Effector memory CD8-positive, alpha-beta T cell (primary cell): ENCODE results near the gene ISG15.
A peak's percentile ranks its signal among the peaks of the same experiment; 100 is the strongest.
"Not testable (repeated sequence)": the region's sequence is repeated elsewhere in the genome, so short reads cannot be mapped to it uniquely, and the experiment has no call there.

ENCODE experiments used
- ATAC-seq: fragments of 150-1000 bp; cut with Tn5 transposase; replicated peaks from 2 replicates; pipeline ENCODE4 v1.10.0; 2021; ENCODE audit warnings: mild to moderate bottlenecking, moderate library complexity
- DNase-seq, 3 experiments: peaks; one replicate each; pipeline ENCODE4 v3.0.0; 2021
- H3K27ac Mint-ChIP-seq, 2 donors: one replicate each; pipeline ENCODE4 v1.8.0; 2022; ENCODE audit warnings: mild to moderate bottlenecking in 2 of 2, mixed read lengths in 2 of 2, moderate library complexity in 2 of 2
- H3K27me3 Mint-ChIP-seq, 2 donors: one replicate each; pipeline ENCODE4 v1.8.0; 2022; ENCODE audit warnings: mixed read lengths in 2 of 2
- H3K36me3 Mint-ChIP-seq: one replicate; pipeline ENCODE4 v1.8.0; 2022; ENCODE audit warnings: mild to moderate bottlenecking, moderate library complexity, mixed read lengths; ENCODE audit not compliant: insufficient read depth
- H3K4me1 Mint-ChIP-seq, 2 donors: one replicate each; pipeline ENCODE4 v1.8.0; 2022; ENCODE audit warnings: low read depth in 2 of 2, mixed read lengths in 2 of 2
- H3K4me3 Mint-ChIP-seq, 2 donors: one replicate each; pipeline ENCODE4 v1.8.0; 2022; ENCODE audit warnings: mild to moderate bottlenecking in 2 of 2, mixed read lengths in 2 of 2, moderate library complexity in 2 of 2
- H3K9me3 Mint-ChIP-seq, 2 donors: one replicate each; pipeline ENCODE4 v1.8.0; 2022; ENCODE audit warnings: mixed read lengths in 2 of 2

ISG15 gene

DNA sequence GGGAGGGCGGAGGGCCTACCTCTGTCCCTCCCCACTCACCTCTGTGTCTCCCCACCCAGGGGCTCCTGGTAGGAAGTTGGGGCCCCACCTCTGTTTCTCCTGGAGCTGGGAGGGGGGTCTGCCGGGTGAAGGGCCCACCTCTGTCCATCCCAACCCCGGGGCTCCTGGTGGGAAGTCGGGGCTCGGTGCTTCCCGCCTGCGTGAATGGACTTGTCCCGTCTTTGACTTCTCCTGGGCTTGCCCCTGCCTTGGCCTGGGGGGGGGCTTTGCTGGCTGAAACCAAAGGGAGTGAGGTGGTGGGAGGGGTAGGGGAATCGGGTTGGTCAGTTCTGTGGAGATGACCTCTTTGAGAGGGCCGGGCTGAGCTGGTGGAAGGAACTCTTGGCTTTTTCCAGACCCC is 12.4 kb downstream of the ISG15 start:
- Mint-ChIP-seq H3K27me3 (peaks cover 4 to 17% of the 10 kb centered on the region in 2 donors), H3K4me3 (no peak overlapping the region), H3K27ac (no peak overlapping the region), H3K4me1 (no peaks in the 10 kb centered on the region), H3K36me3 (peaks cover 3% of the 10 kb centered on the region), H3K9me3 (no peaks in the 10 kb centered on the region)
- no peak for ATAC-seq
- DNase-seq = no peak

DNA sequence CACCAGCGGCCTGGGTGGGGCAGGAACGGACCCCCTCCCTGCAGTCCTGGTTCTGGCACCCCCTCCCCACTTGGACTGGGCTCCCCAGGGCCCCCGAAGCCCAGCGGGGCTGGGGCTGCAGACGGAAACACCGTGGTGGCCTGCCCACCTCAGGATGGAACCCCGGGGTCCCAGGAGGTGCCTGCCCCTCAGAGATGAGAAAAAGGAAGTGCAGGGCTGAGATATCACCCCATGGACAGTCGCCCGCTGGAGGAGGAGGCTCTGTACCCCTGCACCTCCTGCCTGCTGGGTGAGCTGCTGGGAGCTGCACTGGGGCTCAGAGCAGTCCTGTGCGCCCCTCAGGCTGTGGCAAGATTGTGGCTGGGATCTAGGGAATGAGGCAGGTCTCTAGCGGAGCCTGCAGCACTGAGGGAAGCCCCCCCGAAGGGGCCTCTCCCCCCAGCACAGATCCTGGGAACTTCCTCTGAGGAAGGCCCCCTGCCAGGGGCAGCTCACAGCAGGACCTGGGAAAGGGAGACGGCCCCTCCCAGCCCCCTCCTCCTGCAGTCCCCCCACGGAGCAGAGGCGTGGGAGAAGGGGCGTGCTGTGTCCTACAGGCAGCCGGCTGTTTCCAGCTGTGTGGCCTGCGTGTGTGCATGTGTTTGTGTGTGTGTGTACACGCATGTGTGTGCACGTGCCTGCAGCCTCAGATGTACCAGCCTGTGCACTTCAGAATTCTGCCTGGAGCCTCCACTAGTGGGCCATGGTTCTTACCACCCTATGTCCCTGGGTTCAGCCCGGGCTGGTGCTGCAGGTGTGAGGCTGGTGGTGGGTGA is 13.5 kb downstream of the ISG15 start:
- no peaks in the 10 kb centered on the region for H3K4me1 Mint-ChIP-seq
- peaks cover 3% of the 10 kb centered on the region for H3K36me3 Mint-ChIP-seq
- no peak for ATAC-seq
- no peak overlapping the region for H3K27ac Mint-ChIP-seq
- peaks cover 5 to 20% of the 10 kb centered on the region in 2 donors for H3K27me3 Mint-ChIP-seq
- no peak for DNase-seq
- no peaks in the 10 kb centered on the region for H3K9me3 Mint-ChIP-seq
- H3K4me3 Mint-ChIP-seq = no peak overlapping the region

DNA sequence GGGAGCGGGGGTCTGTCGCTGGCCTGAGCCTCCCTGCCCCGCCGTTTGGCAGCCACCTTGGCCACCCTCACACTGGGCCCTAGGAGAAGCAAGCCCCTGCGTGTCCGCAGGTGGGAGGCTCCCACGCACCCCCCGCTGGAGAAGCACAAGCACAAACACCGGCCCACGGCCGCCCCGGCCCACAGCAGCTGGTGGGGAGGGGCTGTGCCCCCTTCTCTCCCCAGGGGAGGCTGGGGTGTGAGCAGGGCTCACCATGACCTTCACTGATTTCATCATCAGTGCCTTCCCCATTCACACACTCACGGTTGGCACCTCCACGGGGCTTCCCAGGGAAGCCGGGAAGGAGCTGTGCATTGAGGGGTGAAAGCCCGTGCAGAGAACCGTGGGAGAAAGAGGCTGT is 14.5 kb downstream of the ISG15 start:
- peaks cover 4 to 6% of the 10 kb centered on the region in 2 donors for H3K4me1 Mint-ChIP-seq
- DNase-seq (no peak), ATAC-seq (no peak)
- peaks cover 13 to 21% of the 10 kb centered on the region in 2 donors for H3K27me3 Mint-ChIP-seq
- no peaks in the 10 kb centered on the region for H3K9me3 Mint-ChIP-seq
- no peak overlapping the region for H3K4me3 Mint-ChIP-seq
- H3K36me3 Mint-ChIP-seq = peaks cover 3% of the 10 kb centered on the region
- no peak overlapping the region for H3K27ac Mint-ChIP-seq

- not testable (repeated sequence) for DNase-seq, ATAC-seq, H3K4me1 Mint-ChIP-seq, H3K27ac Mint-ChIP-seq, H3K4me3 Mint-ChIP-seq, H3K9me3 Mint-ChIP-seq, H3K36me3 Mint-ChIP-seq
- peaks cover 19 to 28% of the 10 kb centered on the region in 2 donors for H3K27me3 Mint-ChIP-seq
Measured at GRCh38 chr1:1030867-1031658, 17.8 kb downstream of the ISG15 start.

DNA sequence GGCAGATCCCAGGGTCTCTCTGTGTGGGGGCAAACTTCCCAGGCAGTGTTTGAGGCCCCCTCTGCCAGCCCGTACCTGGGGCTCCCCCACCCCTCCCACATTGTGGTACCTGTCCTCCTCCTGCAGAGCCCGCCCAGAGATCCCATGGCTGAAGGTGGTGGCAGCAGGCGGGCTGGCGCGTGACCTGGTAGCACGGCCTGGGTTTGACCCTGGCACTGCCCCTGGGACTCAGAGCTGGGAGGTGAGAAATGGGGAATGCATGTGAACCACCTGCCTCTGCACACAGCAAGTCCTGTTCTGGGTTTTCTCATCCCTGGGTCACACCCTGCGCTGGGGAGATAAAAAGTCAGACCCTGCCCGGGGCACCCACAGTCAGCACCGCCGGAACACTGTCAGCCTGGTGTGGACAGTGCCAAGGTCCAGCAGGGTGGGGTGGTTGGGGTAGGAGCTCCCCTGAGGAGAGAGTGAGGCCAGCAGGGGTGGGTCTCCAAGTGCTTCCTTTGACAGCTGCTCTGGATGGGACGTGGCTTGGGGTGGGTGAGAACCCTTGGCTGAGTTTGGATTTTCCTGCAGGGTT is 18.4 kb downstream of the ISG15 start:
- Mint-ChIP-seq H3K27ac (no peak overlapping the region), H3K4me3 (peak overlapping the region; percentile 72 to 77)

GRCh38 chr1:1032424-1032823 is 19.1 kb downstream of the ISG15 start:
- peak overlapping the region; percentile 72 to 77 for H3K4me3 Mint-ChIP-seq
- no peaks in the 10 kb centered on the region for H3K36me3 Mint-ChIP-seq
- H3K9me3 Mint-ChIP-seq = no peaks in the 10 kb centered on the region
- peaks cover 21 to 41% of the 10 kb centered on the region in 2 donors for H3K27me3 Mint-ChIP-seq
- peaks cover 4 to 6% of the 10 kb centered on the region in 2 donors for H3K4me1 Mint-ChIP-seq
- ATAC-seq (no peak), DNase-seq (no peak)
- no peak overlapping the region for H3K27ac Mint-ChIP-seq

More for the DNA sequence above, 18.4 kb downstream of the ISG15 start:
- peaks cover 21 to 34% of the 10 kb centered on the region in 2 donors for H3K27me3 Mint-ChIP-seq
- no peak for ATAC-seq
- no peaks in the 10 kb centered on the region for H3K36me3 Mint-ChIP-seq
- no peaks in the 10 kb centered on the region for H3K9me3 Mint-ChIP-seq
- no peak for DNase-seq
- peaks cover 4 to 6% of the 10 kb centered on the region in 2 donors for H3K4me1 Mint-ChIP-seq

DNA sequence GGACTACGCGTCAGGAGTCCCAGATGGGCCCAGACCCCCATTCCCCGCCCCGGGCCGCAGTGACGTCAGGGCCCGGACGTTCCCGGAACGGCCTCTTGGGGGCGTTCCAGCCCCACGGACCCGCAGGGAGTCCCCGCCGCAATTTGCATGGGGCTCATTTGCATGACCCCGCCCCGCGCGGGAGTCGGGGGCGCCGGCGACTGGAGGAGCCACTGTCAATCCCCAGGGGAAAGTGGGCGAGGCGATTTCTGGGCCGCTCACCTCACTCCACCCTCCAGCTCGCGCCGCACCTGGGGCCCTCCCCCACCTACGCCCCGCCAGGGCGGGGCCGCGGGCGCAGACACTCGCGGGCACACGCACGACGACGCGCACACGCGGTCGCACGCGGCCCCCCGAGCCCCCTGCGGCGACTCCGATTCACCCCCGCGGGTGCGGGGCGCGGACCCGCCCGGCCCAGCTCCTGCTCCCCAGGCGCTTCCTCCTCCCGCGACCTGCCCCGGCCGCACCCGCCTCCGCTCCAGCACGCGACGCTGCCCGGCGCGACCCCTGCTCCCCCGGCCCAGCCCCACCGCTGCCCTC is 19.8 kb downstream of the ISG15 start:
- peak; percentile 71 to 78 (median 74) for DNase-seq
- H3K27ac Mint-ChIP-seq = no peak overlapping the region

DNA sequence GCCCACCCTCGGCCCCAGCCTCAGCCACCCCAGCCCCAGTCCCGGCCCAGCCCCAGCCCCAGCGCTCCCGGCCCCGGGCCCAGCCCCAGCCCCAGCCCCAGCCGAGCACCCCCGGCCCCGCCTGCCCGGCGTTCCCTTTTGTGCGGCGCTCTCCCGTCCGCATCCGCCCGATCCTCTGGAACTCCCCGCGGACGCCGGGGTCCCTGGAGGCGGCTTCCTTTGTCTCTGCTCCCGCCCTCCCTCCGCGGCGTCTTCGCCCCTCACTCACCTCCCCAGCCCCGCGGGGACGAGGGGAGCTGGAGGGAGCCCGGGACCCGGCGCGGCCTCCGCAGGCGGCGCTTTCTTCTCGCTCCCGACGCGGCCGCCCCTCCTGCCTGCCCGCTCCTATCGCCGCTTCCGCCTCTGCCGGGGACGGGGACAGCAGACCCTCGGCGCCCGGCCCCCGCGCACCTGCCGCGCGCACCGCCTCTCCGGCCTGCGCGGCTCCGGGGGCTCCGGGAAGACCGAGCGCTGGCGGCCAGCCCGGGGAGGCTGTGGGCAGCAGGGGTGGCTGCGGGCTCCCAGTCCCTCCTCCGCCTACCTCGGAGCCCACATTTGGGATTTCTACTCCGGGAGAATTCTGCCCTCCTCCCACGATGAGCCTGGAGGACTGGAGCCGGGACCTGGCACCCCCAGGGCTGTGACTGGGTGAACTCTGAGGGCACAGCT is 20.6 kb downstream of the ISG15 start:
- Mint-ChIP-seq H3K36me3 (no peaks in the 10 kb centered on the region), H3K4me1 (peaks cover 10% of the 10 kb centered on the region in 2 donors), H3K27me3 (peaks cover 27 to 56% of the 10 kb centered on the region in 2 donors), H3K27ac (no peak overlapping the region), H3K4me3 (peak overlapping the region; percentile 49 to 64), H3K9me3 (no peaks in the 10 kb centered on the region)
- no peak for DNase-seq
- ATAC-seq = no peak

More for the DNA sequence above, 19.8 kb downstream of the ISG15 start:
- peak; percentile 92 for ATAC-seq
- Mint-ChIP-seq H3K4me3 (peak overlapping the region; percentile 49 to 72), H3K36me3 (no peaks in the 10 kb centered on the region), H3K4me1 (peaks cover 4 to 6% of the 10 kb centered on the region in 2 donors), H3K9me3 (no peaks in the 10 kb centered on the region), H3K27me3 (peaks cover 21 to 48% of the 10 kb centered on the region in 2 donors)

DNA sequence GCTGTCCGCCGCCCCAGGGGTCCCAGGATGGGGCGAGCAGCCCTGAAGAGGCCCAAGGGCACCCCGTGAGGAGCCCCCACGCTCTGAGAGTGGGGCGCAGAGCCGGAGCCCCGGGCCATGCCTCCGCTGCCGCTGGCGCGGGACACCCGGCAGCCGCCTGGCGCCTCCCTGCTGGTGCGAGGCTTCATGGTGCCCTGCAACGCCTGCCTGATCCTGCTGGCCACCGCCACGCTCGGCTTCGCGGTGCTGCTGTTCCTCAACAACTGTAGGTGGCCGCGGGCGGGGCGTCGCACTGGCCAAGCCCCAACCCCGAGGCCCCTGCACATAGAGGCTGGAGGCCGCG is 21.1 kb downstream of the ISG15 start:
- H3K4me1 Mint-ChIP-seq = peaks cover 10 to 14% of the 10 kb centered on the region in 2 donors

GRCh38 chr1:1035291-1035943 is 22.1 kb downstream of the ISG15 start:
- H3K4me1 Mint-ChIP-seq = peaks cover 17 to 18% of the 10 kb centered on the region in 2 donors
- no peak overlapping the region for H3K4me3 Mint-ChIP-seq
- ATAC-seq = no peak
- no peak overlapping the region for H3K27ac Mint-ChIP-seq
- DNase-seq = no peak
- H3K9me3 Mint-ChIP-seq = no peaks in the 10 kb centered on the region
- no peaks in the 10 kb centered on the region for H3K36me3 Mint-ChIP-seq
- H3K27me3 Mint-ChIP-seq = peaks cover 28 to 66% of the 10 kb centered on the region in 2 donors

More for the DNA sequence above, 21.1 kb downstream of the ISG15 start:
- Mint-ChIP-seq H3K27me3 (peaks cover 28 to 61% of the 10 kb centered on the region in 2 donors), H3K4me3 (peak overlapping the region; percentile 49 to 64), H3K27ac (no peak overlapping the region), H3K36me3 (no peaks in the 10 kb centered on the region), H3K9me3 (no peaks in the 10 kb centered on the region)
- no peak for DNase-seq
- no peak for ATAC-seq

- no peak overlapping the region for H3K27ac Mint-ChIP-seq
- H3K27me3 Mint-ChIP-seq = peaks cover 19 to 55% of the 10 kb centered on the region in 2 donors
- H3K4me1 Mint-ChIP-seq = peaks cover 12 to 13% of the 10 kb centered on the region in 2 donors
- DNase-seq (no peak), ATAC-seq (no peak)
- H3K9me3 Mint-ChIP-seq = no peaks in the 10 kb centered on the region
- H3K4me3 Mint-ChIP-seq = no peak overlapping the region
- H3K36me3 Mint-ChIP-seq = peaks cover 2% of the 10 kb centered on the region
Measured at GRCh38 chr1:1037366-1038327, 24.4 kb downstream of the ISG15 start.
